DND-41 (cell line): ENCODE measurements around the gene CLDND1.

Experiments
- EZH2 ChIP-seq: IDR thresholded peaks from 3 replicates; pipeline ENCODE4 v1.6.1; 2012; ENCODE audit warnings: borderline replicate concordance, low read depth, mild to moderate bottlenecking, moderate library complexity, low read length, inconsistent platforms; ENCODE audit not compliant: severe bottlenecking
- TF ChIP-seq, protein P1 (sequence below): IDR thresholded peaks from 2 replicates; pipeline ENCODE4 v1.5.1; 2012; ENCODE audit warnings: borderline replicate concordance, low read length, moderate library complexity, mild to moderate bottlenecking; ENCODE audit not compliant: poor library complexity, severe bottlenecking; ENCODE audit errors: extremely low read depth

GRCh38 chr3:98541695-98542094 is 19.0 kb upstream of the CLDND1 start:
- TF ChIP-seq, protein P1, sequence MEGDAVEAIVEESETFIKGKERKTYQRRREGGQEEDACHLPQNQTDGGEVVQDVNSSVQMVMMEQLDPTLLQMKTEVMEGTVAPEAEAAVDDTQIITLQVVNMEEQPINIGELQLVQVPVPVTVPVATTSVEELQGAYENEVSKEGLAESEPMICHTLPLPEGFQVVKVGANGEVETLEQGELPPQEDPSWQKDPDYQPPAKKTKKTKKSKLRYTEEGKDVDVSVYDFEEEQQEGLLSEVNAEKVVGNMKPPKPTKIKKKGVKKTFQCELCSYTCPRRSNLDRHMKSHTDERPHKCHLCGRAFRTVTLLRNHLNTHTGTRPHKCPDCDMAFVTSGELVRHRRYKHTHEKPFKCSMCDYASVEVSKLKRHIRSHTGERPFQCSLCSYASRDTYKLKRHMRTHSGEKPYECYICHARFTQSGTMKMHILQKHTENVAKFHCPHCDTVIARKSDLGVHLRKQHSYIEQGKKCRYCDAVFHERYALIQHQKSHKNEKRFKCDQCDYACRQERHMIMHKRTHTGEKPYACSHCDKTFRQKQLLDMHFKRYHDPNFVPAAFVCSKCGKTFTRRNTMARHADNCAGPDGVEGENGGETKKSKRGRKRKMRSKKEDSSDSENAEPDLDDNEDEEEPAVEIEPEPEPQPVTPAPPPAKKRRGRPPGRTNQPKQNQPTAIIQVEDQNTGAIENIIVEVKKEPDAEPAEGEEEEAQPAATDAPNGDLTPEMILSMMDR, result no peak
- no peak for TF ChIP-seq EZH2
